ENCODE measurements around the gene BCL7C. TPM values are rescaled to one million over a fixed set of nuclear protein-coding genes. Genes with fewer than 3 reads are reported as not detected.

The BCL7C gene
- total RNA-seq, 1 donor, result 33.3 TPM

- H3K27me3 ChIP-seq (ENCODE audit: insufficient read depth, low read length), result no peaks in the 10 kb centered on the region
- peaks cover 21% of the 10 kb centered on the region for H3K36me3 ChIP-seq (ENCODE audit: insufficient read depth, low read length)
- DNase-seq (ENCODE audit: insufficient read length, low spot score, missing footprints), result peak; percentile 86
- H3K4me1 ChIP-seq (ENCODE audit: insufficient read depth, low read length), result peaks cover 18% of the 10 kb centered on the region
- H4K20me1 ChIP-seq (ENCODE audit: insufficient read depth, low read length), result peaks cover 9% of the 10 kb centered on the region
- H3K27ac ChIP-seq (ENCODE audit: low read depth, low read length), result no peak overlapping the region
- H3K9me3 ChIP-seq (ENCODE audit: low read depth, low read length), result no peaks in the 10 kb centered on the region
- peaks cover 7% of the 10 kb centered on the region for H3K79me2 ChIP-seq (ENCODE audit: insufficient read depth, low read length)
- H2AFZ ChIP-seq (ENCODE audit: low read length), result no peak overlapping the region
- TF ChIP-seq, protein P1, sequence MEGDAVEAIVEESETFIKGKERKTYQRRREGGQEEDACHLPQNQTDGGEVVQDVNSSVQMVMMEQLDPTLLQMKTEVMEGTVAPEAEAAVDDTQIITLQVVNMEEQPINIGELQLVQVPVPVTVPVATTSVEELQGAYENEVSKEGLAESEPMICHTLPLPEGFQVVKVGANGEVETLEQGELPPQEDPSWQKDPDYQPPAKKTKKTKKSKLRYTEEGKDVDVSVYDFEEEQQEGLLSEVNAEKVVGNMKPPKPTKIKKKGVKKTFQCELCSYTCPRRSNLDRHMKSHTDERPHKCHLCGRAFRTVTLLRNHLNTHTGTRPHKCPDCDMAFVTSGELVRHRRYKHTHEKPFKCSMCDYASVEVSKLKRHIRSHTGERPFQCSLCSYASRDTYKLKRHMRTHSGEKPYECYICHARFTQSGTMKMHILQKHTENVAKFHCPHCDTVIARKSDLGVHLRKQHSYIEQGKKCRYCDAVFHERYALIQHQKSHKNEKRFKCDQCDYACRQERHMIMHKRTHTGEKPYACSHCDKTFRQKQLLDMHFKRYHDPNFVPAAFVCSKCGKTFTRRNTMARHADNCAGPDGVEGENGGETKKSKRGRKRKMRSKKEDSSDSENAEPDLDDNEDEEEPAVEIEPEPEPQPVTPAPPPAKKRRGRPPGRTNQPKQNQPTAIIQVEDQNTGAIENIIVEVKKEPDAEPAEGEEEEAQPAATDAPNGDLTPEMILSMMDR (IDR thresholded peaks at IDR 0.05; ENCODE audit: extremely low read depth, low read depth, low read length), result no peak
- H3K4me3 ChIP-seq (ENCODE audit: insufficient read depth, low read length), result peak overlapping the region; percentile 76
- peak overlapping the region; percentile 82 for H3K4me2 ChIP-seq (ENCODE audit: insufficient read depth, low read length)
These were observed 30.4 kb upstream of the BCL7C start for GRCh38 chr16:30924076-30924912.

DNA sequence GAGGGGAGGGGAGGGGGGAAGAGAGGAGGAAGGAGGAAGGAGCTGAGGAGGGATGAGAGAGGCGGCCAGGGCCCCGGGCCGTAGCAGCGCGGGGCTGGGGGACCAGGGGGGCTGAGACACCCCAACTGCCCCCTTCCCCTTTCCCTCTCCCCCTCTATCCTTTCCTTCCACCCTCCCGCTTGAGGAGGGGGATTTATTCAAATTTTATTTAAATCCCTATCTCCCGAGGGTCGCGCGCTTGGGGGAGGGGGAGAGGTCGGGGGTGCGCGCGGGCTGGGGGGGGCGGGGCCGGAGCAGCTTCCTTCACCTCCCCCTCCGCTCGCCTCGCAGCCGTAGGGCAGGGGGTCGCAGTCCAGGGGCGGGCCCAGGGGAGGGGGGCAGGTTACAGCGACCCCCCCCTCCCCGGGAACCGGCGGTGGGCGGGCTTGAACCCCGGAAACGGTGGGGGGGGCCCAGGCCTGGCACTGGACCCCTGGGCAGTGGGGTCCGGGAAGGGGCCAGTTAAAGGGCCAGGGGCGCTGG is 29.7 kb upstream of the BCL7C start, which contains the start of gene FBXL19:
FBXL19 (plus strand) TSS at position 19 of the 522 bp plus-strand sequence. CDS start 2,183 bp downstream, outside the sequence.
- no peaks in the 10 kb centered on the region for H3K27me3 ChIP-seq (ENCODE audit: insufficient read depth, low read length)
- TF ChIP-seq, protein P1 (IDR thresholded peaks at IDR 0.05; ENCODE audit: extremely low read depth, low read depth, low read length), result no peak
- H3K4me3 ChIP-seq (ENCODE audit: insufficient read depth, low read length), result peak within 1 kb of the TSS; percentile 76
- peak within 1 kb of the TSS; percentile 97 for H2AFZ ChIP-seq (ENCODE audit: low read length)
- H3K4me1 ChIP-seq (ENCODE audit: insufficient read depth, low read length), result peaks cover 18% of the 10 kb centered on the region
- peak within 1 kb of the TSS; percentile 82 for H3K4me2 ChIP-seq (ENCODE audit: insufficient read depth, low read length)
- H3K27ac ChIP-seq (ENCODE audit: low read depth, low read length), result peak within 1 kb of the TSS; percentile 77
- peaks cover 17% of the 10 kb centered on the region for H3K36me3 ChIP-seq (ENCODE audit: insufficient read depth, low read length)
- peak; percentile 88 for DNase-seq (ENCODE audit: insufficient read length, low spot score, missing footprints)
- H3K9me3 ChIP-seq (ENCODE audit: low read depth, low read length), result no peaks in the 10 kb centered on the region
- H3K79me2 ChIP-seq (ENCODE audit: insufficient read depth, low read length), result peaks cover 7% of the 10 kb centered on the region
- peaks cover 9% of the 10 kb centered on the region for H4K20me1 ChIP-seq (ENCODE audit: insufficient read depth, low read length)

DNA sequence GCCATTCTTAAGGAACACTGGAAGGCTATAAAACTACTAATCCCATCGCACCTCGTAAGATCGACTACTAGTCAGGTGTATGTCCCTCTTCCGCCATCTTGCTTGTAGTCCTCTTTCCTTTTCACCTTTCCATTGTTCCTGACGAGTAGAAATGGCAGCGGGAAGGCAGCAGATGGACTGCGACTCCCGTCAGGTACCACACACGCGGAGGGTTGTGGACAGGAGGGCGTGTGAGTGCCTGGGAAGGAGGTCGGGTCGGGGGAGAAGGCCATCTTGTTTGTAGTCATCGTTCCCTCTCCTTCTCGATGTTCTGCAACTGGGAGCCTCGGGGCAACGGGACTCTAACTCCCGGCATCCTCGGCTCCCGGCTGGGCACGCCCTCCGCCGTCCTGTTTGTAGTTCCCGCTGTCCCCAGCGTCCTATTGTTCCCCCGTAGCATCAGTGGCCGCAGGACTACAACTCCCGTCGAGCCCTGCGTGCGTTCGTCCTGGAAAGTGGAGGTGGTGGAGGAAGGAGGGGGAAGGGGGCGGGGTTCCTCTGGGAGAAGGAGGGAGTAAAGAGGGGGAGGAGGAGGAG is 29.2 kb upstream of the BCL7C start:
- Histone ChIP-seq H3K79me2 (ENCODE audit: insufficient read depth, low read length) (peaks cover 7% of the 10 kb centered on the region), H3K4me2 (ENCODE audit: insufficient read depth, low read length) (peak overlapping the region; percentile 82), H2AFZ (ENCODE audit: low read length) (peak overlapping the region; percentile 94), H3K4me1 (ENCODE audit: insufficient read depth, low read length) (peaks cover 18% of the 10 kb centered on the region), H3K27ac (ENCODE audit: low read depth, low read length) (peak overlapping the region; percentile 77), H3K27me3 (ENCODE audit: insufficient read depth, low read length) (no peaks in the 10 kb centered on the region), H3K4me3 (ENCODE audit: insufficient read depth, low read length) (peak overlapping the region; percentile 76), H3K9me3 (ENCODE audit: low read depth, low read length) (no peaks in the 10 kb centered on the region), H4K20me1 (ENCODE audit: insufficient read depth, low read length) (peaks cover 9% of the 10 kb centered on the region), H3K36me3 (ENCODE audit: insufficient read depth, low read length) (peaks cover 17% of the 10 kb centered on the region)
- peak; percentile 100 for DNase-seq (ENCODE audit: insufficient read length, low spot score, missing footprints)
- TF ChIP-seq, protein P1 (IDR thresholded peaks at IDR 0.05; ENCODE audit: extremely low read depth, low read depth, low read length), result no peak

Measured in osteoblast (primary cell).